Measurements from ENCODE around the gene INCA1.
A peak's percentile ranks its signal among the peaks of the same experiment; 100 is the strongest.

The INCA1 gene

GRCh38 chr17:4960279-4960922, 36.9 kb downstream of the INCA1 start:
- H3K27ac ChIP-seq, result peak overlapping the region; percentile 37
- no peak for TF ChIP-seq ZFX (IDR thresholded peaks at IDR 0.05; ENCODE audit: borderline replicate concordance)
- no peak for TF ChIP-seq CTCF (IDR thresholded peaks at IDR 0.05)

GRCh38 chr17:4959261-4959965, 37.9 kb downstream of the INCA1 start:
- no peak overlapping the region for H3K27ac ChIP-seq

GRCh38 chr17:4958102-4958501, 39.2 kb downstream of the INCA1 start:
- H3K27ac ChIP-seq, result 0 out of 2 replicates have a peak overlapping the region, but pooled peaks have one; percentile 13
- no peak for TF ChIP-seq CTCF (IDR thresholded peaks at IDR 0.05)
- TF ChIP-seq ZFX (IDR thresholded peaks at IDR 0.05; ENCODE audit: borderline replicate concordance), result no peak

More at GRCh38 chr17:4959261-4959965, 37.9 kb downstream of the INCA1 start:
- TF ChIP-seq ZFX (IDR thresholded peaks at IDR 0.05; ENCODE audit: borderline replicate concordance) (no peak), CTCF (IDR thresholded peaks at IDR 0.05) (no peak)

- no peak overlapping the region for H3K27ac ChIP-seq
- TF ChIP-seq ZFX (IDR thresholded peaks at IDR 0.05; ENCODE audit: borderline replicate concordance) (no peak), CTCF (IDR thresholded peaks at IDR 0.05) (peak; percentile 37)
Observed at GRCh38 chr17:4956493-4957061, 40.7 kb downstream of the INCA1 start.

GRCh38 chr17:4955091-4955490, 42.2 kb downstream of the INCA1 start:
- TF ChIP-seq ZFX (IDR thresholded peaks at IDR 0.05; ENCODE audit: borderline replicate concordance), result no peak
- no peak for TF ChIP-seq CTCF (IDR thresholded peaks at IDR 0.05)
- H3K27ac ChIP-seq, result no peak overlapping the region

- TF ChIP-seq CTCF (IDR thresholded peaks at IDR 0.05) (no peak), ZFX (IDR thresholded peaks at IDR 0.05; ENCODE audit: borderline replicate concordance) (no peak)
- H3K27ac ChIP-seq, result no peak overlapping the region
Observed at GRCh38 chr17:4953451-4953961, 43.8 kb downstream of the INCA1 start.

All from 22Rv1 (cell line).